AG09319 (cell line): ENCODE measurements around the gene CAMK2D.

Experiments used
- DNase-seq: peaks from one replicate; pipeline ENCODE4 v3.0.0-alpha.2; 2010; ENCODE audit warnings: low read depth; ENCODE audit errors: extremely low read depth
- TF ChIP-seq, protein P1 (sequence below): IDR thresholded peaks from 2 replicates; pipeline ENCODE4 v1.5.1; 2011; ENCODE audit warnings: low read depth, mild to moderate bottlenecking, inconsistent platforms, low read length, moderate library complexity

The CAMK2D gene

DNA sequence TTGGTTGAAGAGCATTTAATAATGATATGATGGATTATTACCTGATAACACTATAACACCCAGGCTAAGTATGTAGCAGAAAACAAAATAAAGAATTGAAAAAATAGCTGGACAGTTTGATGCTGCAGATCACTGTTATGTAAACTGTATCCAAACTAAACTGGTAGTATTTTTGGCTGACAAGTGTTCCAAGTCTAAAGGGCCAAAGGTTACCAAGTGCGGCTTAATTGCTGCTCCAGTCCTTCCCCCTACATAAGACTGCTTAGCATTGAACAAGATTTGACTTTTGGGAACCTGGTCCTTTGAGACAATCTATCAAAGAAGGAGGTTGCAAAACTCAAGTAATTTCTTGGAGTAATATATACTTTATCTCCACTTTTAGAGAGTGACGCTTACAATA is 249.6 kb downstream of the CAMK2D start:
- TF ChIP-seq, protein P1, sequence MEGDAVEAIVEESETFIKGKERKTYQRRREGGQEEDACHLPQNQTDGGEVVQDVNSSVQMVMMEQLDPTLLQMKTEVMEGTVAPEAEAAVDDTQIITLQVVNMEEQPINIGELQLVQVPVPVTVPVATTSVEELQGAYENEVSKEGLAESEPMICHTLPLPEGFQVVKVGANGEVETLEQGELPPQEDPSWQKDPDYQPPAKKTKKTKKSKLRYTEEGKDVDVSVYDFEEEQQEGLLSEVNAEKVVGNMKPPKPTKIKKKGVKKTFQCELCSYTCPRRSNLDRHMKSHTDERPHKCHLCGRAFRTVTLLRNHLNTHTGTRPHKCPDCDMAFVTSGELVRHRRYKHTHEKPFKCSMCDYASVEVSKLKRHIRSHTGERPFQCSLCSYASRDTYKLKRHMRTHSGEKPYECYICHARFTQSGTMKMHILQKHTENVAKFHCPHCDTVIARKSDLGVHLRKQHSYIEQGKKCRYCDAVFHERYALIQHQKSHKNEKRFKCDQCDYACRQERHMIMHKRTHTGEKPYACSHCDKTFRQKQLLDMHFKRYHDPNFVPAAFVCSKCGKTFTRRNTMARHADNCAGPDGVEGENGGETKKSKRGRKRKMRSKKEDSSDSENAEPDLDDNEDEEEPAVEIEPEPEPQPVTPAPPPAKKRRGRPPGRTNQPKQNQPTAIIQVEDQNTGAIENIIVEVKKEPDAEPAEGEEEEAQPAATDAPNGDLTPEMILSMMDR, result no peak
- no peak for DNase-seq

DNA sequence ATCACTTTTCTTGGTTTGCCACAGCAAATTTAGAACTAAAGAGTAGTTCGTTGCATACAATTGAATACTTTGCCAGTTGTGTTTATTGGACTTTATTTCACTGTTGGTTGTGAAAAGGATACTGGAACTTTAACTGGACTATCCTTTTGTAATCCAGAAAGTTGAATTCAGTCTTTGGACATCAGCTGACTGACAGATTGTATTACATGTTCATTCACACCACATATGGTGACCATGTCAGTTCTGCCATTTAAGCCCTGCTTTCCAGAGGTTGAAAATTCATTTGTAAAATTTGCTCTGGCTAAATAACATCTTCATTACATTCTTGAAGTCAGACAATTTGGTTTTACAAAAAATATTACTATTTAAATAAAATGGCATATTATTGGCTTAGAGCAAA is 251.7 kb downstream of the CAMK2D start:
- TF ChIP-seq, protein P1, result no peak
- no peak for DNase-seq

DNA sequence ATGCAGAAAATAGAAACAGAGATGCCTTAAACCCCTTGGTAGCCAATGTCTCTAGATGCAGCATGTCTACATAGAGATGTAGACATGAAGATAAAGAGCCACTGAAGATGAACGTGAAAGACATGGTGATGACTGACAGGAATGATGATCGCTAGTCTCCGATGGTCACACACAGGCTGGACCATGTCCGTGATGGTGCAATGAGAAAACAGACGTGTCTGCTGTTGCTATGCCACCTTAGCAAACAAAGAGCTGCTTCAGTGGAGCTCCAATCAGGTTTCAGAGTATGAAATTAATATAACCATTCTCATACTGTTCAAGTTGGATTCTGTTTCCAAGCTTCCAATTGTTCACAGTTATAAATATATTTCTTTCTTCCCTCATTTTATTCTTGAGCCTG is 256.5 kb downstream of the CAMK2D start:
- TF ChIP-seq, protein P1, result no peak
- DNase-seq, result no peak

- TF ChIP-seq, protein P1, result no peak
- DNase-seq, result no peak
Observed at GRCh38 chr4:113504422-113504821, 257.1 kb downstream of the CAMK2D start.

DNA sequence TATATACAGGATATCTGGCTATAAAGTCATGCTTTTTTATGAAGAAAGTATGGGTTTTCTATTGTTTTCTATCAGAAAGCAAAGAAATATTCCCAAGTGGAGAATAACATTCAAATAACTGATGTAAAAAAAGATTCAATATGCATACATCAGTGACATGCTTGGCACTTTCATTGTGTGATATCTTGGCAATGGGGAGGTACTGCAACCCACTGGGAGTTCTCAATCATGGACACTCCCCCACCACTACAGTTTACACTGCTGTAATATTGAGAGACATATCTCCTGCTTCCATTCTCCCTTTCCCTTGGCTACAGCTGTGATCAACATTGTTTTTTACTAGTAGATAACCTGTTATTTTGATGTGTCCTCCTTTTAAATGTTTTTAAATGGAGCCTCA is 257.8 kb downstream of the CAMK2D start:
- no peak for DNase-seq
- TF ChIP-seq, protein P1, result no peak

DNA sequence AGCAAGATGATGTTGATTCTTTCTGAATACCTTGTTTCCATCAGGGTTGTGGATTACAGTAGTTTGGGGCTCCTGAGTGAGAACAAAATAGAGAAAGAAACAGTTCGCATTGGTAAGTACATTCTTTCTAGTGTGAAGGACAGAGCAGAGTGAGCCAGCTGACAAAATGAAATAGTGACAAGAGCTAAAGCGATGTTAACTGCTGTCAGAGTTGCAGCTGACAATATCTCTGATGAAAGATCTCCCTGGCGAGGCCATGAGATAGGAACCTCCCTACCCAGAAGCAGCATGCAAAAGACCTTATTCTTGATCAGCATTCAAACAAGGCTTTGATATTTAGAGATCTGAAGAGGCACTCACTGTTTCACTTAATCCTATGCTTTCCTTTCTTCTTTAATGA is 258.6 kb downstream of the CAMK2D start:
- TF ChIP-seq, protein P1, result no peak
- no peak for DNase-seq

GRCh38 chr4:113502476-113502875 is 259.1 kb downstream of the CAMK2D start:
- DNase-seq, result no peak

More at GRCh38 chr4:113502476-113502875, 259.1 kb downstream of the CAMK2D start:
- TF ChIP-seq, protein P1, result no peak
